ENCODE results near the gene WDR81.

WDR81 gene

GRCh38 chr17:1779571-1780131 is 55.1 kb downstream of the WDR81 start:
- peak; percentile 83 for DNase-seq (ENCODE audit: low read depth, low spot score)

DNA sequence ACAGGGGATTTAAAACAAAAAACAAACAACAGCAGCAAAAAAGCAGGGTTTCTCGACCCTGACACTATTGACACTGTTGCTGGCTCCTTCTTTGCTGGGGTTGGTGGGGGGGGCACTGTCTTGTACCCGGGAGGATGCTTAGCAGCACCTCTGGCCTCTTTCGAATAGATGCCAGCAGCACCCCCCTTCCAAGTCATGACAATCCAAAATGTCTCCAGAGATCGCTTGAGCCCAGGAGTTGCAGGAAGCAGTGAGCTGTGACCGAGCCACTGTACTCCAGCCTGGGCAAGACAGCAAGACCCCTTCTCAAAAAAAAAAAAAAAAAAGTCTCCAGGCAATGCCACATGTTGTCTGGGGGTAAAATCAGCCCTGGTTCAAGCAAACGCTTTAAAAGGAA is 57.7 kb downstream of the WDR81 start:
- no peak for DNase-seq (ENCODE audit: low read depth, low spot score)

- DNase-seq (ENCODE audit: low read depth, low spot score): no peak
Observed at GRCh38 chr17:1783271-1783670, 58.8 kb downstream of the WDR81 start.

DNA sequence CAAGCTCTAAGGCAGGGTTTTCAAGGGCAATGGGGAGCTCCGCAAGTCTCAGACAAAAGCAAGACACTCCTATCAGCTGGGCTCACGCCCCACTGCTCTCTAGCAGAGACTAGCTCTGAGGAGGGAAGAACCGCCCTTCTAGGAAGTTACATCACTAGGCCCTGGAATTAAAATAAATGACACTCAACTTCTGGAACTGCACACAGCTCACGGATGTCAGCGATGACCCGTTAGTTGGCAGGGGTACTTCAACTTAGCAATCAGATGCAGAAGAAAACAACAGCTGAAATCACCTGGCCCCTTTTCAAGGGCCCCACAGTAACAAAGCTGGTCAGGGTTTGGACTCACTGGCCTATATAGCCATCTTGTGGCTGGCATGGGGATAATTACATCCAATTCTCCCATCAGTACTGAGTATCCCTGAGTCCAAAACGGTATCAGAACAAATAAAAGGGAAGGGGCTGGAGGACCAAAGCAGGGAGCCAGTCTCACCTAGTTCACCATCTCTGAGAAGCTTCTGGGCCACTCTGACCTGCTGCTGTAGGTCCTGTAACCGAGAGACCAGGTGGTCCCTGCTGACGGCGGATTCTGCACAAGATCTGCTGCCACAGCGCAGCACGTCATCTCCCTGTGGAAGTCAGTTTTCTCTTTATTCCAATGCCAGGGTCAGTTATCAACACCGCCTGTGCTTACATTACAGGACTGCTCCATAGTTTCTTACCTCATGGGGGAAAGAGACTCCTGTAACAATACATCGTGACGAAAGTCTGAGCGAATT is 59.5 kb downstream of the WDR81 start:
- no peak for DNase-seq (ENCODE audit: low read depth, low spot score)

GRCh38 chr17:1785930-1786329 is 61.4 kb downstream of the WDR81 start:
- no peak for DNase-seq (ENCODE audit: low read depth, low spot score)

DNA sequence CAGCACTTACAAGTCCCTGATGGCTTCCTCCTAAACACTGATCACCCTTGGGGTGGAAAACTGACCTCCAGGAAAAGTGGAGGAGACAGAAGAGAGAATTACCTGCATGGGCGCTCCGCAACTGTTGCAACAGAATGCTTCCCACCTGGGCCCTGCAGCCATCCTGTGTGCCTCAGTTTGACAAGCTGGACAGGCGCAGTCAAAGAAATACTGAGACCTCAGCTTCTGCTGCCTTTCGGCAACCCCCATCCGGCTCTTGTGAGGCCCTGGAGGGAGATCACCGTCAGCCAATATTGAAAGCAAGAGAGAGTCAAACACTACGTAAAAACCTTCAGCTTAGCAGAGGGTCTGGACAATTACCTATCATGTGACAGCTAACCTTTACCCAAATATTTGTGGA is 62.2 kb downstream of the WDR81 start:
- no peak for DNase-seq (ENCODE audit: low read depth, low spot score)

DNA sequence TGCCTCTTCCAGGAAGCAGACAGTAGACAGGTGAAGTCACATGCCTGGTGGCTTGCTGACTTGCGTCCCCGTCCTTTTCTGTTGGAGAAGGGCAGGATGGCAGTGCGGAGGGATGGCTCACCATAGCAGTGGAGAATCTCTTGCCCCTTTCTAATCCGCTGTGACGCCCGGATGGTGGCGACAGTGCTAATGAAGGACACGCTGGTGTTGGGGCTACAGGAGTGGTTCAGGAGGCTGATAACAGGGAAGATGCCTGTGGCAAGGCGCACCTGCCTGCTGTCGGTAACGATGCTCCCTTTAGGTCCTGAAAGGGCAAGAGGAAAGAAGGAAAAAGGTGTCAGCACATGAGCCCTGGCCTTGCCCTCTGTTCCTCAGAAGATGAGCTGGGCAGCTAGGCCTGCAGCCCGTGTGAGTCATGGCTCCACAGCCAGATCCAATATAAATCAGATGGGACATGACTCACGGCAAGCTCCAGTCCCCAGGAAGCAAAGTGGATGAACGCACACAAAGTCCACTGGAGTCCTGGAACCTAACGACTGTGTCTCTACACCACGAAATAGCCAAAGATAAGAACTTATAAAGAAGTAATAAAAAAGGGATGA is 62.9 kb downstream of the WDR81 start:
- DNase-seq (ENCODE audit: low read depth, low spot score): peak; percentile 56
